ENCODE measurements around the gene IGSF9.

- TF ChIP-seq EZH2 (IDR thresholded peaks at IDR 0.05) (no peak), POLR2AphosphoS5 (IDR thresholded peaks at IDR 0.05; ENCODE audit: borderline replicate concordance, low read depth, low read length) (no peak), FOXP2 (optimal IDR thresholded peaks at IDR 0.05; ENCODE audit: control extremely low read depth, extremely low read length, insufficient read depth) (no peak)
Measured at GRCh38 chr1:159939678-159940002, 5.8 kb downstream of the IGSF9 start.
